K562 (cell line): ENCODE results near the gene STX2. TPM values are rescaled to one million over a fixed set of nuclear protein-coding genes. Genes with fewer than 3 reads are reported as not detected.

ENCODE experiments used
- ATAC-seq: fragments of 200-7000 bp; cut with Tn5 transposase; 3 replicates; pipeline ENCODE4 v1.9.1; 2020; ENCODE audit warnings: moderate library complexity
- BruUV-seq: library from RNA; stranded (reverse); fragments of 400-500 nt; replicated peaks from 2 replicates; lab custom pipeline; 2021; lab: Mats Ljungman, UMichigan
- CTCF ChIA-PET: fragments of 300-600 bp; formaldehyde crosslinking; extraction: SDS; loops from one replicate; lab custom pipeline; 2021; ENCODE audit warnings: low intra/inter-chr PET ratio; lab: Yijun Ruan, JAX
- POLR2A ChIA-PET: fragments of 300-600, 350-650 bp; sonication (Branson Sonifier 250); formaldehyde crosslinking; extraction: SDS; loops from one replicate; lab custom pipeline; 2021; ENCODE audit warnings: antibody characterized with exemption, inconsistent platforms; lab: Yijun Ruan, JAX
- DNase-seq, 4 experiments: peaks; one replicate each; pipeline versions ENCODE4 v3.0.0 to v3.0.0-alpha.2; 2011 to 2018; ENCODE audit warnings: low spot score in 3 of 4, mixed read lengths in 3 of 4; ENCODE audit errors: extremely low read depth in 1 of 4
- FAIRE-seq: peaks from 2 replicates; lab custom pipeline; 2011; peaks lifted over from hg19 to GRCh38; lab: Jason Lieb, UNC
- H2AFZ ChIP-seq: 2 replicates; pipeline ENCODE4 v1.6.0; 2011; ENCODE audit warnings: low read depth, low read length, control low read depth, inconsistent platforms
- H3K27ac ChIP-seq: fragments of 200-600 bp; 3 replicates; pipeline ENCODE4 v1.8.0; 2011; ENCODE audit warnings: low read depth, mild to moderate bottlenecking, control low read depth, inconsistent platforms, low read length, moderate library complexity, mixed read lengths; ENCODE audit errors: extremely low read depth
- H3K27me3 ChIP-seq, 2 experiments: fragments of 300-600 bp in 1 of 2; 2 replicates in 1 of 2; 3 replicates in 1 of 2; pipeline versions ENCODE4 v1.6.0 to v1.8.0; 2011; ENCODE audit warnings: inconsistent platforms in 2 of 2, low read length in 2 of 2, mild to moderate bottlenecking in 1 of 2, mixed read lengths in 1 of 2, moderate library complexity in 1 of 2; ENCODE audit not compliant: control insufficient read depth in 2 of 2, insufficient read depth in 2 of 2
- H3K36me3 ChIP-seq: fragments of 300-600 bp; 3 replicates; pipeline ENCODE4 v1.8.0; 2011; ENCODE audit warnings: mild to moderate bottlenecking, low read length, inconsistent platforms; ENCODE audit not compliant: control insufficient read depth, insufficient read depth
- H3K4me1 ChIP-seq, 2 experiments: fragments of 200-600 bp in 1 of 2; replicated peaks in 1 of 2; 2 replicates in 1 of 2; 3 replicates in 1 of 2; pipeline versions ENCODE4 v1.5.1 to v1.8.0; 2011; ENCODE audit warnings: inconsistent platforms in 2 of 2, low read length in 2 of 2, mild to moderate bottlenecking in 1 of 2, mixed read lengths in 1 of 2, moderate library complexity in 1 of 2; ENCODE audit not compliant: control insufficient read depth in 2 of 2, insufficient read depth in 2 of 2
- H3K4me2 ChIP-seq: 2 replicates; pipeline ENCODE4 v1.6.1; 2011; ENCODE audit warnings: low read length, control low read depth, inconsistent platforms, mixed read lengths; ENCODE audit not compliant: insufficient read depth
- H3K4me3 ChIP-seq: fragments of 200-600 bp; sonication (generic), shearing (Covaris generic); 2 replicates; pipeline ENCODE4 v1.5.1; 2016; ENCODE audit warnings: control low read depth, inconsistent platforms
- H3K79me2 ChIP-seq: fragments of 200-600 bp; 3 replicates; pipeline ENCODE4 v1.8.0; 2011; ENCODE audit warnings: low read length, inconsistent platforms; ENCODE audit not compliant: control insufficient read depth, insufficient read depth
- H3K9ac ChIP-seq, 2 experiments: 2 replicates each; pipeline versions ENCODE4 v1.6.0 to v1.6.1; 2011; ENCODE audit warnings: low read depth in 2 of 2, low read length in 2 of 2, control low read depth in 1 of 2, inconsistent platforms in 1 of 2, mild to moderate bottlenecking in 1 of 2, mixed read lengths in 1 of 2; ENCODE audit not compliant: insufficient read depth in 1 of 2
- H3K9me1 ChIP-seq: one replicate; pipeline ENCODE4 v1.6.0; 2011; ENCODE audit warnings: inconsistent platforms, mild to moderate bottlenecking, low read length, moderate library complexity; ENCODE audit not compliant: control insufficient read depth, insufficient read depth
- H3K9me3 ChIP-seq: replicated peaks from 2 replicates; pipeline ENCODE4 v1.5.1; 2011; ENCODE audit warnings: low read depth, low read length, inconsistent platforms; ENCODE audit not compliant: control insufficient read depth, insufficient read depth
- H4K20me1 ChIP-seq: replicated peaks from 2 replicates; pipeline ENCODE4 v1.6.1; 2011; ENCODE audit warnings: low read length, inconsistent platforms, mixed read lengths; ENCODE audit not compliant: control insufficient read depth, insufficient read depth
- ARID1B ChIP-seq: fragments of 450-650 bp; IDR thresholded peaks from 2 replicates; pipeline ENCODE4 v1.6.1; 2016; ENCODE audit warnings: antibody characterized with exemption, mild to moderate bottlenecking, inconsistent platforms
- JUND ChIP-seq, 2 experiments: IDR thresholded peaks; 2 replicates in 1 of 2; 3 replicates in 1 of 2; pipeline ENCODE4 v1.6.1; 2011; ENCODE audit warnings: borderline replicate concordance in 2 of 2, low read depth in 2 of 2, low read length in 2 of 2, improper control_type of control experiment in 1 of 2, missing biosample characterization in 1 of 2, missing genetic modification characterization in 1 of 2, missing genetic modification reagents in 1 of 2
- KDM2B ChIP-seq: fragments of 250-450 bp; sonication (Bioruptor Pico); IDR thresholded peaks from 2 replicates; pipeline ENCODE4 v1.8.0; 2021; ENCODE audit warnings: mild to moderate bottlenecking, moderate library complexity
- NCOR1 ChIP-seq: fragments of 450-650 bp; IDR thresholded peaks from 2 replicates; pipeline ENCODE4 v1.6.1; 2016; ENCODE audit warnings: mild to moderate bottlenecking, moderate library complexity
- TSC22D4 ChIP-seq: fragments of 450-650 bp; IDR thresholded peaks from 2 replicates; pipeline ENCODE4 v1.6.1; 2016; ENCODE audit warnings: missing genetic modification characterization, missing biosample characterization, control low read depth
- WGBS: fragments of 100-300 bp; shearing (Covaris generic); methylation state at CpG from one replicate; pipeline ENCODE4 v1.1.6; 2016; ENCODE audit warnings: low coverage, mixed read lengths; ENCODE audit not compliant: insufficient coverage; ENCODE audit errors: missing lambda C conversion rate; 5-methylcytosine and 5-hydroxymethylcytosine counted together
- in situ Hi-C: fragments of 300-500 bp; cut with MboI; formaldehyde crosslinking; loops from 4 replicates; pipeline ENCODE4 v1.15.0; 2018; ENCODE audit warnings: inconsistent platforms, mixed read lengths
- intact Hi-C: fragments of 100-400 bp; cut with micrococcal nuclease; formaldehyde crosslinking; loops from 2 replicates; pipeline ENCODE4 v1.14.2; 2022
- polyA plus RNA-seq, 8 experiments: library from polyadenylated mRNA; depleted of rRNA in 4 of 8; stranded (reverse) in 5 of 8; unstranded in 3 of 8; fragments of >200 nt; fragmentation: Nextera tagmentation in 2 of 8; fragmentation: Illumina TruSeq in 1 of 8; extraction: Ambion mirVana in 2 of 8; extraction: Trizol in 1 of 8; gene quantifications; 2 replicates each; pipeline versions ENCODE4 v1.2.1 to v1.2.3, GENCODE V29; 2011 to 2014; ENCODE audit warnings: inconsistent platforms in 1 of 8, missing spikeins in 1 of 8
- total RNA-seq, 7 experiments: library from RNA; depleted of rRNA in 6 of 7; stranded (reverse); fragments of >200 nt in 6 of 7; fragmentation: Illumina TruSeq in 2 of 7; extraction: Trizol in 2 of 7; gene quantifications; 2 replicates each; pipeline versions ENCODE4 v1.2.1 to v1.2.3, GENCODE V29; 2011 to 2021; ENCODE audit warnings: low replicate concordance in 1 of 7
- TF ChIP-seq, protein P1 (sequence below): sonication (generic); formaldehyde crosslinking; IDR thresholded peaks from 2 replicates; pipeline ENCODE4 v1.9.0; 2022; ENCODE audit warnings: mild to moderate bottlenecking, missing genetic modification reagents
- TF ChIP-seq, protein P2 (sequence below): fragments of 250-450 bp; sonication (Bioruptor Pico); IDR thresholded peaks from 2 replicates; pipeline ENCODE4 v1.8.0; 2021; ENCODE audit warnings: moderate library complexity, mild to moderate bottlenecking, inconsistent platforms
- TF ChIP-seq, protein P3 (sequence below): fragments of 450-650 bp; formaldehyde crosslinking; IDR thresholded peaks from 2 replicates; pipeline ENCODE4 v1.4.0; 2020; ENCODE audit warnings: mild to moderate bottlenecking, moderate library complexity
- TF ChIP-seq, protein P4 (sequence below), 3 experiments: fragments of 200-800 bp in 1 of 3; fragments of 250-450 bp in 1 of 3; fragments of 450-650 bp in 1 of 3; sonication (Bioruptor Pico) in 1 of 3; sonication (Bioruptor generic) in 1 of 3; formaldehyde crosslinking in 1 of 3; IDR thresholded peaks; 2 replicates each; pipeline versions ENCODE4 v1.6.1 to v1.8.0; 2016 to 2022; ENCODE audit warnings: mild to moderate bottlenecking in 2 of 3, missing genetic modification characterization in 2 of 3, missing compliant biosample characterization in 1 of 3, moderate library complexity in 1 of 3
- TF ChIP-seq, protein P5 (sequence below): fragments of 450-650 bp; IDR thresholded peaks from 2 replicates; pipeline ENCODE4 v1.6.1; 2016; ENCODE audit warnings: low read depth, mild to moderate bottlenecking, moderate library complexity

The STX2 gene
- total and polyA plus RNA-seq, 9 of the 15 experiments (the other 6 are each of a cell fraction or from before 2014, with no cell fraction given) = 22.2 to 54.6 (median 30.8) TPM

DNA sequence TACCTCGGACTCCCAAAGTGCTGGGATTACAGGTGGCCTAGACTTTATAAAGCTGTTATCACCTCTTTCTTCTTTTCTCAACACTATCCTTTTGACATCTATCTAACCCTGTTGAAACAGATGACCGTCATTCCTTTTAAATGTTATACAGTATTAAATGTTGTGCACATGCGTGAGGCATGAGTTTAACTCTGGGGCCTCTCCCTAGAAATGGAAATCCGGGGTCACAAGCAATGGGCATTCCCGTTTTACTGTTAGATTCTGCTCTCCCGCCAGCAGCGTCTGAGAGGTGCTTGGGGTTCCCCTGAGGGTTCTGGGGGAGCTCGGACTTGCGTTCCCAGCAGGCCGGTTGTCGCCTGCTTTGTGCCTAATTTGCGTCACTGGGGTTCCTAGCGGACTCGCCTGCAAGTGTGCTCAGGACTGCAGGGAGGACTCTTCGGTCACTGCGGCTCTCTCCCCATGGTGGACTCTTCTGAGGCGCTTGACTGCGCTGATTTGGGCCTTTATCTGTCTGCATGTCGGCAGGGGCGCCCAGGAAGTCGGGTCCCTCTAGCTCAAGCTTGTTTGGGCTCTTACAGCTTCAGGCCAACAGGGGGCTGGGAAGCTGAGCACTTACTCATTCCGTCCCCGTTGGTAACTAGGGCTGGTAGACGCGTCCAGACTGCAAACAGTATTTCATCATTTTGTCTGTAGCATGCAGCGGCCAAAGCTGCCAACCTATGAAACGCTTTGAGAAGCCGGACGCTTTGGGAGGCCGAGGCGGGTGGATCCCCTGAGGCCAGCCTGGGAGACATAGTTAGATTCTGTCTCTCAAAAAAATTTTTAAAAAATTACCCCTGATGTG is 31.6 kb upstream of the STX2 start:
- CTCF ChIA-PET = interaction anchor here (0.5 to 1.5 kb wide), 2 partner anchors 43 to 45 kb away, joined by 4 read pairs; no protein-coding TSS in a partner anchor
- TF ChIP-seq, protein P1, sequence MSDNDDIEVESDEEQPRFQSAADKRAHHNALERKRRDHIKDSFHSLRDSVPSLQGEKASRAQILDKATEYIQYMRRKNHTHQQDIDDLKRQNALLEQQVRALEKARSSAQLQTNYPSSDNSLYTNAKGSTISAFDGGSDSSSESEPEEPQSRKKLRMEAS = peak; percentile 35; the same call in 1 of the 2 replicates
- TF ChIP-seq JUND (IDR thresholded peaks at IDR 0.05; ENCODE audit: borderline replicate concordance, low read depth, low read length) = peak; percentile 85
- no peak; the same call in 2 of the 3 replicates for TF ChIP-seq JUND (tag; IDR thresholded peaks at IDR 0.05; ENCODE audit: borderline replicate concordance, low read depth, low read length)
- TF ChIP-seq, protein P2, sequence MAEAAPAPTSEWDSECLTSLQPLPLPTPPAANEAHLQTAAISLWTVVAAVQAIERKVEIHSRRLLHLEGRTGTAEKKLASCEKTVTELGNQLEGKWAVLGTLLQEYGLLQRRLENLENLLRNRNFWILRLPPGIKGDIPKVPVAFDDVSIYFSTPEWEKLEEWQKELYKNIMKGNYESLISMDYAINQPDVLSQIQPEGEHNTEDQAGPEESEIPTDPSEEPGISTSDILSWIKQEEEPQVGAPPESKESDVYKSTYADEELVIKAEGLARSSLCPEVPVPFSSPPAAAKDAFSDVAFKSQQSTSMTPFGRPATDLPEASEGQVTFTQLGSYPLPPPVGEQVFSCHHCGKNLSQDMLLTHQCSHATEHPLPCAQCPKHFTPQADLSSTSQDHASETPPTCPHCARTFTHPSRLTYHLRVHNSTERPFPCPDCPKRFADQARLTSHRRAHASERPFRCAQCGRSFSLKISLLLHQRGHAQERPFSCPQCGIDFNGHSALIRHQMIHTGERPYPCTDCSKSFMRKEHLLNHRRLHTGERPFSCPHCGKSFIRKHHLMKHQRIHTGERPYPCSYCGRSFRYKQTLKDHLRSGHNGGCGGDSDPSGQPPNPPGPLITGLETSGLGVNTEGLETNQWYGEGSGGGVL (CRISPR knock-in tag) = no peak
- TF ChIP-seq NCOR1 = peak; percentile 23; the same call in 1 of the 2 replicates
- no peak for TF ChIP-seq KDM2B (CRISPR knock-in tag)
- TF ChIP-seq, protein P3, sequence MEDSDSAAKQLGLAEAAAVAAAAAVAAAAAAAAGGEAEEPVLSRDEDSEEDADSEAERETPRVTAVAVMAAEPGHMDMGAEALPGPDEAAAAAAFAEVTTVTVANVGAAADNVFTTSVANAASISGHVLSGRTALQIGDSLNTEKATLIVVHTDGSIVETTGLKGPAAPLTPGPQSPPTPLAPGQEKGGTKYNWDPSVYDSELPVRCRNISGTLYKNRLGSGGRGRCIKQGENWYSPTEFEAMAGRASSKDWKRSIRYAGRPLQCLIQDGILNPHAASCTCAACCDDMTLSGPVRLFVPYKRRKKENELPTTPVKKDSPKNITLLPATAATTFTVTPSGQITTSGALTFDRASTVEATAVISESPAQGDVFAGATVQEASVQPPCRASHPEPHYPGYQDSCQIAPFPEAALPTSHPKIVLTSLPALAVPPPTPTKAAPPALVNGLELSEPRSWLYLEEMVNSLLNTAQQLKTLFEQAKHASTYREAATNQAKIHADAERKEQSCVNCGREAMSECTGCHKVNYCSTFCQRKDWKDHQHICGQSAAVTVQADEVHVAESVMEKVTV (CRISPR knock-in tag) = peak; percentile 58
- TF ChIP-seq, protein P4, sequence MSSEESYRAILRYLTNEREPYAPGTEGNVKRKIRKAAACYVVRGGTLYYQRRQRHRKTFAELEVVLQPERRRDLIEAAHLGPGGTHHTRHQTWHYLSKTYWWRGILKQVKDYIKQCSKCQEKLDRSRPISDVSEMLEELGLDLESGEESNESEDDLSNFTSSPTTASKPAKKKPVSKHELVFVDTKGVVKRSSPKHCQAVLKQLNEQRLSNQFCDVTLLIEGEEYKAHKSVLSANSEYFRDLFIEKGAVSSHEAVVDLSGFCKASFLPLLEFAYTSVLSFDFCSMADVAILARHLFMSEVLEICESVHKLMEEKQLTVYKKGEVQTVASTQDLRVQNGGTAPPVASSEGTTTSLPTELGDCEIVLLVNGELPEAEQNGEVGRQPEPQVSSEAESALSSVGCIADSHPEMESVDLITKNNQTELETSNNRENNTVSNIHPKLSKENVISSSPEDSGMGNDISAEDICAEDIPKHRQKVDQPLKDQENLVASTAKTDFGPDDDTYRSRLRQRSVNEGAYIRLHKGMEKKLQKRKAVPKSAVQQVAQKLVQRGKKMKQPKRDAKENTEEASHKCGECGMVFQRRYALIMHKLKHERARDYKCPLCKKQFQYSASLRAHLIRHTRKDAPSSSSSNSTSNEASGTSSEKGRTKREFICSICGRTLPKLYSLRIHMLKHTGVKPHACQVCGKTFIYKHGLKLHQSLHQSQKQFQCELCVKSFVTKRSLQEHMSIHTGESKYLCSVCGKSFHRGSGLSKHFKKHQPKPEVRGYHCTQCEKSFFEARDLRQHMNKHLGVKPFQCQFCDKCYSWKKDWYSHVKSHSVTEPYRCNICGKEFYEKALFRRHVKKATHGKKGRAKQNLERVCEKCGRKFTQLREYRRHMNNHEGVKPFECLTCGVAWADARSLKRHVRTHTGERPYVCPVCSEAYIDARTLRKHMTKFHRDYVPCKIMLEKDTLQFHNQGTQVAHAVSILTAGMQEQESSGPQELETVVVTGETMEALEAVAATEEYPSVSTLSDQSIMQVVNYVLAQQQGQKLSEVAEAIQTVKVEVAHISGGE (CRISPR knock-in tag; IDR thresholded peaks at IDR 0.05) = no peak; a peak in 1 of 6 replicates
- TF ChIP-seq TSC22D4 (tag) = no peak
- TF ChIP-seq, protein P5, sequence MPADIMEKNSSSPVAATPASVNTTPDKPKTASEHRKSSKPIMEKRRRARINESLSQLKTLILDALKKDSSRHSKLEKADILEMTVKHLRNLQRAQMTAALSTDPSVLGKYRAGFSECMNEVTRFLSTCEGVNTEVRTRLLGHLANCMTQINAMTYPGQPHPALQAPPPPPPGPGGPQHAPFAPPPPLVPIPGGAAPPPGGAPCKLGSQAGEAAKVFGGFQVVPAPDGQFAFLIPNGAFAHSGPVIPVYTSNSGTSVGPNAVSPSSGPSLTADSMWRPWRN = no peak
- peak; percentile 19; the same call in 1 of the 2 replicates for TF ChIP-seq ARID1B

More for the DNA sequence above, 31.6 kb upstream of the STX2 start:
- H3K79me2 ChIP-seq = peaks cover 42% of the 10 kb centered on the region
- H3K36me3 ChIP-seq = peaks cover 33% of the 10 kb centered on the region
- no TSS peak for BruUV-seq
- POLR2A ChIA-PET = interaction anchor here (0.6 to 1.4 kb wide), 13 partner anchors 9 to 450 kb away, joined by 3 to 9 read pairs (median 4); no protein-coding TSS in a partner anchor
- in situ Hi-C loops (no loop called here), intact Hi-C loops (loop anchor here (1.0 to 2.0 kb wide), 2 partner anchors 15 to 32 kb away; partner anchors contain the start of gene STX2)
- ATAC-seq (peak; percentile 89), DNase-seq (peak; percentile 62 to 95 (median 76)), FAIRE-seq (peak; percentile 98)
- H3K27ac ChIP-seq = peak overlapping the region; percentile 99
- WGBS = 5% methylated on average over 31 of the region's 31 CpGs
- H3K4me2 ChIP-seq = peak overlapping the region; percentile 87
- no peaks in the 10 kb centered on the region for H4K20me1 ChIP-seq
- H3K9me3 ChIP-seq = no peaks in the 10 kb centered on the region
- H3K27me3 ChIP-seq = no peaks in the 10 kb centered on the region
- peak overlapping the region; percentile 46 for H3K4me3 ChIP-seq
- H3K4me1 ChIP-seq = peaks cover 22 to 35% of the 10 kb centered on the region in 2 experiments; a peak in 4 of 5 replicates
- peak overlapping the region; percentile 88 for H2AFZ ChIP-seq
- peak overlapping the region; percentile 97 to 98 for H3K9ac ChIP-seq
- no peaks in the 10 kb centered on the region for H3K9me1 ChIP-seq
